CD8-positive, alpha-beta memory T cell (primary cell): ENCODE results near the gene ADCY4. TPM values are rescaled to one million over a fixed set of nuclear protein-coding genes. Genes with fewer than 3 reads are reported as not detected.

Experiments used
- CTCF ChIA-PET: fragments of 350-600 bp; sonication (Branson Sonifier 250); formaldehyde crosslinking; loops from one replicate; lab custom pipeline; 2021; ENCODE audit warnings: antibody characterized with exemption; lab: Charles Lee
- POLR2A ChIA-PET: fragments of 350-600 bp; sonication (Branson Sonifier 250); formaldehyde crosslinking; loops from one replicate; lab custom pipeline; 2021; ENCODE audit warnings: antibody characterized with exemption; lab: Charles Lee
- DNase-seq, 5 donors: peaks; one replicate each; pipeline versions ENCODE4 v3.0.0 to v3.0.0-alpha.2; 2020 to 2022; ENCODE audit warnings: mixed read lengths in 1 of 5
- H3K27ac ChIP-seq: one replicate; pipeline ENCODE4 v1.7.0; 2013; ENCODE audit warnings: low read depth, mild to moderate bottlenecking, low read length, moderate library complexity
- H3K27me3 ChIP-seq: 2 replicates; pipeline ENCODE4 v1.7.0; 2013; ENCODE audit warnings: low read length, mild to moderate bottlenecking; ENCODE audit not compliant: insufficient read depth, poor library complexity, severe bottlenecking
- H3K36me3 ChIP-seq: 2 replicates; pipeline ENCODE4 v1.7.0; 2013; ENCODE audit warnings: mild to moderate bottlenecking, low read length, moderate library complexity; ENCODE audit not compliant: insufficient read depth
- H3K4me1 ChIP-seq: 2 replicates; pipeline ENCODE4 v1.7.0; 2013; ENCODE audit warnings: mild to moderate bottlenecking, low read length, moderate library complexity; ENCODE audit not compliant: insufficient read depth
- H3K4me3 ChIP-seq: 2 replicates; pipeline ENCODE4 v1.7.0; 2013; ENCODE audit warnings: mild to moderate bottlenecking, low read length
- H3K9me3 ChIP-seq: 2 replicates; pipeline ENCODE4 v1.7.0; 2013; ENCODE audit warnings: mild to moderate bottlenecking, low read length
- H3K27ac Mint-ChIP-seq, 8 donors: one replicate each; pipeline ENCODE4 v1.8.0; 2020 to 2021; ENCODE audit warnings: mixed read lengths in 8 of 8, mild to moderate bottlenecking in 6 of 8, inconsistent platforms in 3 of 8, moderate library complexity in 3 of 8
- H3K27me3 Mint-ChIP-seq, 2 donors: one replicate each; pipeline ENCODE4 v1.8.0; 2020 to 2021; ENCODE audit warnings: mixed read lengths in 2 of 2, mild to moderate bottlenecking in 1 of 2, moderate library complexity in 1 of 2
- H3K36me3 Mint-ChIP-seq, 3 donors: one replicate each; pipeline ENCODE4 v1.8.0; 2020 to 2021; ENCODE audit warnings: mixed read lengths in 3 of 3, inconsistent platforms in 1 of 3, mild to moderate bottlenecking in 1 of 3
- H3K4me1 Mint-ChIP-seq, 3 donors: one replicate each; pipeline ENCODE4 v1.8.0; 2020 to 2021; ENCODE audit warnings: mixed read lengths in 3 of 3, inconsistent platforms in 1 of 3, mild to moderate bottlenecking in 1 of 3
- H3K4me3 Mint-ChIP-seq, 7 donors: one replicate each; pipeline ENCODE4 v1.8.0; 2020 to 2021; ENCODE audit warnings: mixed read lengths in 7 of 7, mild to moderate bottlenecking in 6 of 7, moderate library complexity in 4 of 7, inconsistent platforms in 2 of 7
- H3K9me3 Mint-ChIP-seq, 5 donors: one replicate each; pipeline ENCODE4 v1.8.0; 2020 to 2022; ENCODE audit warnings: mixed read lengths in 5 of 5, mild to moderate bottlenecking in 3 of 5, moderate library complexity in 2 of 5, inconsistent platforms in 1 of 5
- polyA plus RNA-seq: library from polyadenylated mRNA; unstranded; fragments of 300-500 nt; fragmentation: Illumina TruSeq; gene quantifications from one replicate; pipeline ENCODE4 v1.2.3, GENCODE V29; 2021
- total RNA-seq, 2 experiments: library from RNA; stranded (reverse); gene quantifications; one replicate each; pipeline ENCODE4 v1.2.3, GENCODE V29; 2021

The ADCY4 gene
- total and polyA plus RNA-seq, 3 experiments from 2014 or later = 0.64 to 1.5 (median 0.84) TPM

- no peaks in the 10 kb centered on the region for H3K27me3 Mint-ChIP-seq
- peak within 1 kb of the TSS; percentile 79 for H3K27ac ChIP-seq
- POLR2A ChIA-PET = interaction anchor here (0.9 to 4.4 kb wide), 8 partner anchors 11 to 185 kb away, joined by 3 to 30 read pairs (median 6); partner anchors contain the start of genes CBLN3, DCAF11, KHNYN and LTB4R2
- peaks cover 47% of the 10 kb centered on the region for H3K4me1 ChIP-seq
- no peaks in the 10 kb centered on the region for H3K27me3 ChIP-seq
- peak; percentile 87 to 93 (median 89) for DNase-seq
- H3K4me3 Mint-ChIP-seq = peak within 1 kb of the TSS; percentile 89 to 97 (median 92)
- peaks cover 41 to 59% (median 54%) of the 10 kb centered on the region in 3 donors for H3K4me1 Mint-ChIP-seq
- peak within 1 kb of the TSS; percentile 94 to 99 (median 96) for H3K27ac Mint-ChIP-seq
- peak within 1 kb of the TSS; percentile 83 for H3K4me3 ChIP-seq
- peaks cover 10 to 71% (median 19%) of the 10 kb centered on the region in 3 donors for H3K36me3 Mint-ChIP-seq
- CTCF ChIA-PET = interaction anchor here (1.1 to 17.7 kb wide), 12 partner anchors 9 to 285 kb away, joined by 3 to 265 read pairs (median 6); partner anchors contain the start of genes ADCY4, CIDEB, IRF9 and LTB4R
- H3K36me3 ChIP-seq = peaks cover 42% of the 10 kb centered on the region
- H3K9me3 ChIP-seq = no peaks in the 10 kb centered on the region
- H3K9me3 Mint-ChIP-seq = no peaks in the 10 kb centered on the region
Observed at GRCh38 chr14:24299255-24300191, 35.3 kb downstream of the ADCY4 start, which contains the start of the genes DHRS1 and NOP9. Gene DHRS1, minus strand, starts transcription at chr14:24299780. Its CDS starts 674 bp downstream, at chr14:24299106. Gene NOP9, plus strand, starts transcription at chr14:24299850. Its CDS starts 105 bp downstream, at chr14:24299955.

GRCh38 chr14:24298892-24299254 is 36.0 kb downstream of the ADCY4 start:
- H3K36me3 Mint-ChIP-seq = peaks cover 10 to 70% (median 16%) of the 10 kb centered on the region in 3 donors
- peaks cover 41 to 59% (median 54%) of the 10 kb centered on the region in 3 donors for H3K4me1 Mint-ChIP-seq
- H3K9me3 Mint-ChIP-seq = no peaks in the 10 kb centered on the region
- Histone ChIP-seq H3K36me3 (peaks cover 36% of the 10 kb centered on the region), H3K4me3 (peak overlapping the region; percentile 83), H3K27me3 (no peaks in the 10 kb centered on the region), H3K27ac (peak overlapping the region; percentile 79), H3K4me1 (peaks cover 47% of the 10 kb centered on the region), H3K9me3 (no peaks in the 10 kb centered on the region)
- CTCF ChIA-PET = interaction anchor here (1.2 to 17.7 kb wide), 10 partner anchors 8 to 284 kb away, joined by 3 to 265 read pairs (median 6); partner anchors contain the start of genes ADCY4, CIDEB, IRF9 and LTB4R
- H3K27me3 Mint-ChIP-seq = no peaks in the 10 kb centered on the region
- no peak for DNase-seq
- POLR2A ChIA-PET = interaction anchor here (0.7 to 4.4 kb wide), 5 partner anchors 11 to 130 kb away, joined by 3 to 30 read pairs (median 13); partner anchors contain the start of genes CBLN3, KHNYN, LTB4R2 and MDP1
- peak overlapping the region; percentile 89 to 97 (median 92) for H3K4me3 Mint-ChIP-seq
- peak overlapping the region in 7 of 8 donors; percentile 94 to 99 (median 96) for H3K27ac Mint-ChIP-seq

GRCh38 chr14:24297190-24297964 is 37.5 kb downstream of the ADCY4 start:
- Mint-ChIP-seq H3K9me3 (no peaks in the 10 kb centered on the region), H3K27me3 (no peaks in the 10 kb centered on the region), H3K4me1 (peaks cover 41 to 57% (median 54%) of the 10 kb centered on the region in 3 donors), H3K36me3 (peaks cover 5 to 63% (median 13%) of the 10 kb centered on the region in 3 donors), H3K4me3 (peak overlapping the region in 1 of 7 donors; percentile 61), H3K27ac (peak overlapping the region in 7 of 8 donors; percentile 50 to 97 (median 86))
- Histone ChIP-seq H3K27ac (no peak overlapping the region), H3K36me3 (peaks cover 28% of the 10 kb centered on the region), H3K4me3 (no peak overlapping the region), H3K9me3 (no peaks in the 10 kb centered on the region), H3K27me3 (no peaks in the 10 kb centered on the region), H3K4me1 (peaks cover 47% of the 10 kb centered on the region)
- no peak for DNase-seq
- CTCF ChIA-PET = interaction anchor here (0.7 to 10.5 kb wide), 13 partner anchors 12 to 190 kb away, joined by 3 to 151 read pairs (median 6); partner anchors contain the start of genes ADCY4, CIDEB, LTB4R and LTB4R2
- POLR2A ChIA-PET = interaction anchor here (0.5 to 4.4 kb wide), 3 partner anchors 32 to 134 kb away, joined by 3 to 30 read pairs (median 4); partner anchors contain the start of gene TINF2

DNA sequence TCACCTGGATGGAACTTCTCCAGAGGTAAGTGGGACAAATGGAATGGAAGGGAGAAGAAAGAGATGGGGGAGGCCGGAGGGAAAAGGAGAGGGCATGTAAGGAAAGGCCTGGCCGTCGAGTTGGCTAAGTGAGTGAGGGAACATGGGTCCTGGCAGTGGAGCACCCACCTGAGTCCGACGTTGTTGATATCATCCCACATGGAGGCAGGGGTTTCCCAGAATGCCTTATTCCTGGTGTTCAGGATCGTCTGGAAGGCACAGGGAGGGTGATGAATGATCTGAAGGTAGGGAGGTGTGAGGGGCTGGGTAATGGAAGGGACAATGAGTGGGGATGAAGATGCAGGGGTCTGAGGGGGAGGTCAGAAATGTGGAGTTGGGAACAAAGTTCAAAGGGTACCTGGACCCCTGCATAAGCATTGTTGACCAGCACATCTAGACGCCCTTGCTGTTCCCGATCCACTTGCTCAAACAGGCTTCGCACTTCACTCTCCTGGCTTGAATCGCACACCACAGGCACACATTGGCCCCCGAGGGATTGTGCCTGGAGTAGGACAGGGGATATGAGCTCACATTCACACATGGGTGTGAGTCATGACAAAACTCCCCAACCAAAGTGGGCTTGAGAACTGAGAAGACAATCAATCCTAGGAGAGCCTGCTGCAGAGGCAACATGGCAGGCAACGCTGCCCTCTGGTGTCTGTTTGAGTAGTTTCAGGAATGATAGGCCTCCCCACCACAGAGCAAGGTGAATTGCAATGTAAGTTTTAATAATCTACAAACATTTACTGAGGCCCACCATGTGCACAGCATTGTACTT is 38.3 kb downstream of the ADCY4 start:
- ChIA-PET POLR2A (interaction anchor here (0.5 to 4.4 kb wide), 2 partner anchors 31 to 54 kb away, joined by 3 to 30 read pairs; partner anchors contain the start of gene TINF2), CTCF (interaction anchor here (0.5 to 10.5 kb wide), 13 partner anchors 13 to 187 kb away, joined by 3 to 151 read pairs (median 6); partner anchors contain the start of genes ADCY4, CIDEB, LTB4R and LTB4R2)
- peak overlapping the region; percentile 50 to 97 (median 84) for H3K27ac Mint-ChIP-seq
- Histone ChIP-seq H3K9me3 (no peaks in the 10 kb centered on the region), H3K4me3 (no peak overlapping the region), H3K27me3 (no peaks in the 10 kb centered on the region), H3K36me3 (peaks cover 25% of the 10 kb centered on the region), H3K27ac (no peak overlapping the region), H3K4me1 (peaks cover 45% of the 10 kb centered on the region)
- no peaks in the 10 kb centered on the region for H3K9me3 Mint-ChIP-seq
- peak; percentile 52 to 80 (median 68) for DNase-seq
- no peaks in the 10 kb centered on the region for H3K27me3 Mint-ChIP-seq
- H3K4me3 Mint-ChIP-seq = peak overlapping the region in 3 of 7 donors; percentile 5 to 63 (median 61)
- H3K4me1 Mint-ChIP-seq = peaks cover 39 to 50% (median 46%) of the 10 kb centered on the region in 3 donors
- H3K36me3 Mint-ChIP-seq = peaks cover 5 to 63% (median 7%) of the 10 kb centered on the region in 3 donors

GRCh38 chr14:24293525-24293924 is 41.3 kb downstream of the ADCY4 start:
- Histone ChIP-seq H3K4me3 (no peak overlapping the region), H3K9me3 (no peaks in the 10 kb centered on the region), H3K4me1 (peaks cover 20% of the 10 kb centered on the region), H3K27ac (no peak overlapping the region), H3K27me3 (no peaks in the 10 kb centered on the region), H3K36me3 (peaks cover 39% of the 10 kb centered on the region)
- DNase-seq = no peak
- POLR2A ChIA-PET = interaction anchor here (0.5 kb wide), 1 partner anchor 11 kb away, joined by 4 read pairs; no protein-coding TSS in a partner anchor
- Mint-ChIP-seq H3K4me3 (no peak overlapping the region), H3K36me3 (peaks cover 5 to 71% (median 18%) of the 10 kb centered on the region in 3 donors), H3K9me3 (no peaks in the 10 kb centered on the region), H3K27me3 (no peaks in the 10 kb centered on the region), H3K27ac (no peak overlapping the region), H3K4me1 (peaks cover 16 to 36% (median 17%) of the 10 kb centered on the region in 3 donors)
- CTCF ChIA-PET = interaction anchor here (1.0 to 4.5 kb wide), 4 partner anchors 14 to 49 kb away, joined by 3 to 33 read pairs (median 8); partner anchors contain the start of genes CIDEB and TINF2

GRCh38 chr14:24292118-24292807 is 42.6 kb downstream of the ADCY4 start:
- Histone ChIP-seq H3K4me3 (no peak overlapping the region), H3K27ac (no peak overlapping the region), H3K36me3 (peaks cover 39% of the 10 kb centered on the region), H3K4me1 (peaks cover 8% of the 10 kb centered on the region), H3K9me3 (no peaks in the 10 kb centered on the region), H3K27me3 (no peaks in the 10 kb centered on the region)
- Mint-ChIP-seq H3K27me3 (no peaks in the 10 kb centered on the region), H3K27ac (peak overlapping the region in 1 of 8 donors; percentile 81), H3K4me3 (no peak overlapping the region), H3K4me1 (peaks cover 8 to 28% (median 10%) of the 10 kb centered on the region in 3 donors), H3K9me3 (no peaks in the 10 kb centered on the region), H3K36me3 (peaks cover 5 to 70% (median 18%) of the 10 kb centered on the region in 3 donors)
- POLR2A ChIA-PET = no interaction called here
- no peak for DNase-seq
- CTCF ChIA-PET = interaction anchor here (1.0 to 4.5 kb wide), 5 partner anchors 15 to 48 kb away, joined by 3 to 33 read pairs (median 5); partner anchors contain the start of genes CIDEB, LTB4R2 and TINF2
